ENCODE results near the gene SFTA2. TPM values are rescaled to one million over a fixed set of nuclear protein-coding genes. Genes with fewer than 3 reads are reported as not detected.

The SFTA2 gene
- total RNA-seq, 1 experiment from 2014 or later = not detected

- H3K36me3 ChIP-seq (ENCODE audit: low read depth, low read length) = peaks cover 44% of the 10 kb centered on the region; the same call in 1 of the 2 replicates
- no peak overlapping the region for H3K9ac ChIP-seq (ENCODE audit: low read length)
- no peaks in the 10 kb centered on the region for H3K9me2 ChIP-seq (replicated peaks; ENCODE audit: low read length)
- peaks cover 26% of the 10 kb centered on the region for H3K79me2 ChIP-seq (ENCODE audit: low read length)
- DNase-seq (no peak), ATAC-seq (no peak)
- CTCF ChIA-PET = no interaction called here
- no peak overlapping the region for H3K27ac ChIP-seq (ENCODE audit: low read length)
- intact Hi-C loops (cut with micrococcal nuclease) = no loop called here
- peaks cover 15% of the 10 kb centered on the region for H3K4me1 ChIP-seq (ENCODE audit: insufficient read depth, low read length)
- peaks cover 14% of the 10 kb centered on the region; the same call in 1 of the 2 replicates for H4K20me1 ChIP-seq (ENCODE audit: low read length)
- H3K9me3 ChIP-seq (ENCODE audit: low read length) = no peaks in the 10 kb centered on the region
- TF ChIP-seq EZH2phosphoT487 (IDR thresholded peaks at IDR 0.05; ENCODE audit: borderline replicate concordance, low read length) = no peak
- no peak for TF ChIP-seq CTCF (conservative IDR thresholded peaks at IDR 0.05; ENCODE audit: low read depth, low read length)
- no peak for TF ChIP-seq EZH2 (IDR thresholded peaks at IDR 0.05; ENCODE audit: low read length, unreplicated experiment)
- no peaks in the 10 kb centered on the region for H3K27me3 ChIP-seq (ENCODE audit: low read length)
- no peaks in the 10 kb centered on the region for H3F3A ChIP-seq (ENCODE audit: low read length, unreplicated experiment)
- POLR2A ChIA-PET (ENCODE audit: unreplicated experiment) = no interaction called here
- H3K4me2 ChIP-seq (ENCODE audit: low read length) = no peak overlapping the region
- no peak overlapping the region for H2AFZ ChIP-seq (ENCODE audit: low read length)
- no peak overlapping the region for H3K4me3 ChIP-seq (ENCODE audit: low read length)
- BruUV-seq (replicated peaks) = no TSS peak
Observed at GRCh38 chr6:30891816-30892538, 40.0 kb downstream of the SFTA2 start.

GRCh38 chr6:30891450-30891723 is 40.6 kb downstream of the SFTA2 start:
- no peak for TF ChIP-seq EZH2phosphoT487 (IDR thresholded peaks at IDR 0.05; ENCODE audit: borderline replicate concordance, low read length)
- TF ChIP-seq CTCF (conservative IDR thresholded peaks at IDR 0.05; ENCODE audit: low read depth, low read length) = no peak
- CTCF ChIA-PET = no interaction called here
- H3F3A ChIP-seq (ENCODE audit: low read length, unreplicated experiment) = no peaks in the 10 kb centered on the region
- H3K4me3 ChIP-seq (ENCODE audit: low read length) = no peak overlapping the region
- H3K4me1 ChIP-seq (ENCODE audit: insufficient read depth, low read length) = peaks cover 21% of the 10 kb centered on the region
- no TSS peak for BruUV-seq (replicated peaks)
- H3K4me2 ChIP-seq (ENCODE audit: low read length) = no peak overlapping the region
- no peaks in the 10 kb centered on the region for H3K9me2 ChIP-seq (replicated peaks; ENCODE audit: low read length)
- ATAC-seq = no peak
- POLR2A ChIA-PET (ENCODE audit: unreplicated experiment) = no interaction called here
- peaks cover 44% of the 10 kb centered on the region; the same call in 1 of the 2 replicates for H3K36me3 ChIP-seq (ENCODE audit: low read depth, low read length)
- H2AFZ ChIP-seq (ENCODE audit: low read length) = no peak overlapping the region
- H3K9me3 ChIP-seq (ENCODE audit: low read length) = no peaks in the 10 kb centered on the region
- peaks cover 19% of the 10 kb centered on the region for H4K20me1 ChIP-seq (ENCODE audit: low read length)
- H3K27me3 ChIP-seq (ENCODE audit: low read length) = no peaks in the 10 kb centered on the region
- no peak for DNase-seq
- peaks cover 32% of the 10 kb centered on the region for H3K79me2 ChIP-seq (ENCODE audit: low read length)
- intact Hi-C loops (cut with micrococcal nuclease) = no loop called here
- H3K9ac ChIP-seq (ENCODE audit: low read length) = no peak overlapping the region
- H3K27ac ChIP-seq (ENCODE audit: low read length) = no peak overlapping the region

GRCh38 chr6:30890646-30891449 is 41.1 kb downstream of the SFTA2 start:
- Histone ChIP-seq H3K27ac (ENCODE audit: low read length) (no peak overlapping the region), H3K27me3 (ENCODE audit: low read length) (no peaks in the 10 kb centered on the region), H3K36me3 (ENCODE audit: low read depth, low read length) (peaks cover 41% of the 10 kb centered on the region; the same call in 1 of the 2 replicates), H3K4me3 (ENCODE audit: low read length) (no peak overlapping the region), H3F3A (ENCODE audit: low read length, unreplicated experiment) (no peaks in the 10 kb centered on the region), H4K20me1 (ENCODE audit: low read length) (peaks cover 19% of the 10 kb centered on the region), H3K9me3 (ENCODE audit: low read length) (no peaks in the 10 kb centered on the region), H3K4me1 (ENCODE audit: insufficient read depth, low read length) (peaks cover 24% of the 10 kb centered on the region), H3K9ac (ENCODE audit: low read length) (no peak overlapping the region), H2AFZ (ENCODE audit: low read length) (no peak overlapping the region), H3K9me2 (replicated peaks; ENCODE audit: low read length) (no peaks in the 10 kb centered on the region), H3K4me2 (ENCODE audit: low read length) (no peak overlapping the region), H3K79me2 (ENCODE audit: low read length) (peaks cover 37% of the 10 kb centered on the region)
- DNase-seq = no peak
- TF ChIP-seq EZH2phosphoT487 (IDR thresholded peaks at IDR 0.05; ENCODE audit: borderline replicate concordance, low read length) = no peak
- TF ChIP-seq EZH2 (IDR thresholded peaks at IDR 0.05; ENCODE audit: low read length, unreplicated experiment) = no peak
- TF ChIP-seq CTCF (conservative IDR thresholded peaks at IDR 0.05; ENCODE audit: low read depth, low read length) = no peak
- no peak for ATAC-seq
- ChIA-PET CTCF (no interaction called here), POLR2A (ENCODE audit: unreplicated experiment) (no interaction called here)
- no TSS peak for BruUV-seq (replicated peaks)
- intact Hi-C loops (cut with micrococcal nuclease) = no loop called here

All from PC-3 (cell line).